IPS DF 6.9 (cell line): ENCODE data around the gene HPCAL1.

Experiments
- DNase-seq: peaks from one replicate; pipeline ENCODE4 v3.0.0-alpha.2; 2013; ENCODE audit warnings: low read depth, low spot score
- H3K27ac ChIP-seq: one replicate; pipeline ENCODE4 v1.5.1; 2013; ENCODE audit warnings: low read length, control low read depth
- H3K27me3 ChIP-seq: 2 replicates; pipeline ENCODE4 v1.6.1; 2013; ENCODE audit warnings: mild to moderate bottlenecking, low read length; ENCODE audit not compliant: control insufficient read depth, insufficient read depth
- H3K36me3 ChIP-seq: 2 replicates; pipeline ENCODE4 v1.6.1; 2013; ENCODE audit warnings: low read length; ENCODE audit not compliant: control insufficient read depth, insufficient read depth
- H3K4me1 ChIP-seq: 2 replicates; pipeline ENCODE4 v1.6.1; 2013; ENCODE audit warnings: low read length; ENCODE audit not compliant: control insufficient read depth, insufficient read depth
- H3K4me3 ChIP-seq: 2 replicates; pipeline ENCODE4 v1.5.1; 2013; ENCODE audit warnings: mild to moderate bottlenecking, low read length
- H3K9me3 ChIP-seq: 2 replicates; pipeline ENCODE4 v1.6.1; 2013; ENCODE audit warnings: low read length, inconsistent platforms; ENCODE audit not compliant: control insufficient read depth, insufficient read depth
- WGBS: extraction: QIAGEN DNeasy Blood & Tissue Kit; methylation state at CpG from one replicate; pipeline ENCODE4 v1.1.7; 2013; ENCODE audit warnings: mixed read lengths, missing lambda C conversion rate; ENCODE audit not compliant: insufficient read length, insufficient coverage; 5-methylcytosine and 5-hydroxymethylcytosine counted together

The HPCAL1 gene

DNA sequence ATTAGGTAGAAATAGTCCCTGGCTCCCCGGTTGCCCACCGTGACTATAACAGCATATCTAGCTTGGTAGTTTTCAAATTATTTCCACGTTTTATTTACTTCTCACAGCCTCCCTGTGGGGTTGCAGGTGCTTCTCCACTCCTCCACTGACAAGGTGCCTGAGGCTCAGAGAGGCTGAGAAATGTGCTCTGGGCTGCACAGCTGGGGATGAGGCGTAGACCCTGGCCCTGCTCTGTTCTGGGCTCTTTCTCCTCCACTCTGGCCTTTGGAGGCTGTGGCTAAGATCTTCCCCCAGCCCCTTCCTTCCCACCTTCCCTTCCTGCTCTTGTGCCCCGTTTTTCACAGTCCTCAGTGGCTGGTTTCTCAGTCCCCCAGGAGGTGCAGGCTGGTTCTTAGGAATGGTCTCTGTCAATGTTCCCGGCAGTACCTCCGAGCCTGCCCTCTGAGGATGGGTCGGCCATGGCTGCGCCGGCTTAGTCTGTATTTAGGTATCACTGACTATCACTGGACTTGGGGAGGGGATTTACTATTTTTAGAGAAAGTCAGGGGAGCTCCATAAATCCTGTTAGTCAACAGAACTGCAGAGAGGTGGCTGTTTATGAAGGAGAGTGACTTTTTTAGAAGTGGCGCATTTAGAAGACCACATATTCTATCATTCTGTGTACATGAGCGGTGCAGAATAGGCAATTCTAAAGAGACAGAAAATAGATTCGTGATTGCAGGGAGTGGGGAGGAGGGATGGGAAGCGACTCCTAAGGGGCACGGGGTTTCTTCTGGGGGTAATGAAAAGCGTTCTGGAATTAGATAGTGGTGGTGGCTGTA is 35.0 kb downstream of the HPCAL1 start:
- DNase-seq: no peak
- WGBS: no CpG with 5 or more reads among the region's 16 CpGs
- H3K4me3 ChIP-seq: no peak overlapping the region
- H3K27me3 ChIP-seq: no peaks in the 10 kb centered on the region
- no peak overlapping the region for H3K27ac ChIP-seq
- peaks cover under 1% of the 10 kb centered on the region; the same call in 1 of the 2 replicates for H3K4me1 ChIP-seq
- H3K36me3 ChIP-seq: no peaks in the 10 kb centered on the region
- H3K9me3 ChIP-seq: no peaks in the 10 kb centered on the region

DNA sequence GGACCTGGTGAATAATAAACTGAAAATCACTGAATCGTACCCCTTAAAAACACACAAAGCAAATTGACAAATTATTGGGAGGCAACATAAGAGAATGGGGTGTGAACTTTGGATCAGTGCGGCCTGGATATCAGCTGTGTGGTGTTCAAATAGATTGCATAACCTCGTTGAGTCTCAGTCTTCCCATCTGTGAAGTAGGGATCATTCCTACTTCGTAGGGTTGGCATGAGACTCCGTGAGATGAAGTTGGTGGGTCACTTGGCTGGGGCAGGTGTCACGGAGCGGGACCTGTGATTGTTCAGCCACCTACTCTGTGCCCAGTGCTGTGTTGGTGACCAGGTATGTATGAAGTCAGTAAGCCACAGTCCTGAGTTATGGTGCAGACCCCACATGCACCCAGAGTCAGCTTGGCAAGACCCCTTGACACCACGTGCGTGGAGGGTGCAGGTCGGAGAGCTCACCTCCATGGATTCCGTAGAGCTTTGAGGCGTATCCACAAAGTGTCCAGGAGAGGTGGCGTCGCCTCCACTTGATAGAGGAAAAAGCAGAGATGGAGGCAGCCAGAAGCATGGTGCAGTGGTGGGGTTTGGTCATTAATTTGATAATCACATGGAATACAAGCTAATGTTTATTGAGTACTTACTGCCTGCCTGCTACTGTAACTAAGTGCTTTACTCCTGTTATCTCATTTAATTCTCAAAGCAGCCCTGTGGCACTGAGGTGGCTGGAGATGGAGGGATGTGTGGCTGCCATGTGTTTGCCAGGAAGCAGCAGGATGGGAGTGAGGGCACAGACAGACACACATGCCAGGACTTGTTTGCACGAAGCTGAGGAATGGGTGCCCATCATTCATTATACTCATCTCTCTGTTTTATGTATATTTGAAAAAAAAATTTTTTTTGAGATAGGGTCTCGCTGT is 35.8 kb downstream of the HPCAL1 start:
- Histone ChIP-seq H3K27me3 (no peaks in the 10 kb centered on the region), H3K4me3 (no peak overlapping the region), H3K9me3 (no peaks in the 10 kb centered on the region), H3K36me3 (no peaks in the 10 kb centered on the region), H3K4me1 (no peaks in the 10 kb centered on the region), H3K27ac (no peak overlapping the region)
- WGBS: no CpG with 5 or more reads among the region's 16 CpGs
- no peak for DNase-seq

DNA sequence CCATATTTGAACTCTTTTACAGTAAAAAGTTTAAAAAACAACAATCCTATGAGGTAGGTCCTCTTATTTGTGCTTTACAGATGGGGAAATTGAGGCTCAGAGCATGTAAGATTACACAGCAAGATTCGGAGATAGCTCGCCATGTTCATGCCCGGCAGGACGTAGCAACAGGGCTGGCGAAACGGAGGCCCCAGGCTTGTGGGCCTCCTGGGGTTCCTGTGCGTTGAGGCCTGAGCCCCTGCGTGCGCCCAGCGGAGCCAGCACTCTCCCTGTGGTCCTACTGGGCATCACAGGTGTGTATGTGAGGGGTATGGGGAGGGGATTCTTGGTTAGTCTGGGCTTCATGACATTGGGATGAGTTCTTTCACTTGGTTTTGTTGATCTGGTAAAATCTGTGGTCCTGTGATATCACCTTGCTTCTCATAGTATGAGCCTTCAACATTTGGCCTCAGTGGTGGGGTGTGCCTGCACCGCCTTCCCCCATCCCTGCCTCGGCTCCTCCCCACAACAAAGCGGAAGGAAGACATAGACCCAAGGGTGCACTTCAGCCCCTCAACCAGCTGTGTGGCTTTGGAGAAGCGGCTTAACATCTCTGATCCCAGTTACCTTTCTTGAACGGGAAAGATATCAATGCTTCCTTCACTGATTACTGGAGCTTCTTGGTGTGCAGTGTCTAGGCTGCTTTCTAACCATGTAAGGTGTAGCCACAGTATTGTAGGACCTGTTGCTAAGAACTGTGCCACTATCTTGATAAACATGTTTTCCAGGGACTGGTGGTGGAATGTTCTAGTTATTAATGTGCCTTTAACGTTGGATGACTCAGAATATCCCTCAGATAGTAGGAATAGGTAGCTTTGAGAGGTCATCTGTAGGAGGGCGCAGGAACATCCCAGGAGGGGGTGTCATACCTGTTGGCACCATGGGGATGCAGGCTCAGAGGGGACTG is 37.2 kb downstream of the HPCAL1 start:
- H3K27ac ChIP-seq: no peak overlapping the region
- H3K4me3 ChIP-seq: no peak overlapping the region
- H3K27me3 ChIP-seq: no peaks in the 10 kb centered on the region
- DNase-seq: no peak
- no peaks in the 10 kb centered on the region for H3K36me3 ChIP-seq
- H3K4me1 ChIP-seq: no peaks in the 10 kb centered on the region
- no peaks in the 10 kb centered on the region for H3K9me3 ChIP-seq
- no CpG with 5 or more reads among the region's 17 CpGs for WGBS

DNA sequence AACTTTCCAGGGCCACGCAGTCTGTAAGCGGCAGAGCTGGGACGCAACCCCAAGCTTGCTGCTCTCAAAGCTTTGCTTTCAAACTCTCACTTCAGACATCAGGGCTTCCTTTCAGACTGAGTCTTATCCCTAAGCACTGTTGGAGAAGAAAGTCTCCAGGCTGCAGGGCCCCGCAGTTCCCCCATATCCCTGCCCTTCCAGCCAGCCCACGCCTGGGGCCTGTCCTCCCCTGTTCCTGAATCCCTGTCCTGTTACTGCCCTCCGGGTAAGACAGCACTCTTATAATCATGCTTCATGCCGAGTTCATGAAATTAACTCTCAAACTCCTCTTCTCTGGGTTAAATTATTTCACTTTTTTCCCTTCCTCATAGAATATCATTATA is 37.9 kb downstream of the HPCAL1 start:
- DNase-seq: no peak
- Histone ChIP-seq H3K27me3 (no peaks in the 10 kb centered on the region), H3K9me3 (no peaks in the 10 kb centered on the region), H3K4me3 (no peak overlapping the region), H3K4me1 (no peaks in the 10 kb centered on the region), H3K27ac (no peak overlapping the region), H3K36me3 (no peaks in the 10 kb centered on the region)
- WGBS: no CpG with 5 or more reads among the region's 7 CpGs

DNA sequence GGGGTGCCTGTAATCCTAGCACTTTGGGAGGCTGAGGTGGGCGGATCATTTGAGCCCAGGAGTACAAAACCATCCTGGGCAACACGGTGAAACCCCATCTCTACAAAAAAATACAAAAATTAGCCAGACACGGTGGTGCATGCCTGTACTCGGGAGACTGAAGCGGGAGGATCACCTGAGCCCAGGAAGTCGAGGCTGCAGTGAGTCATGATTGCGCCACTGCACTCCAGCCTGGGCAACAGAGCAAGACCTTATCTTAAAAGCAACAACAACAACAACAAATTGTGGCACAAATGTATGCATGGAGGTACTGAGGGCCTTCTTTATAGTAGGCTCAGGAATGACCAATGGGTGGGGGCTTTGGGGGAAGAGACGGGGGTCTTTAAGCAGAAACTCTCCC is 38.5 kb downstream of the HPCAL1 start:
- Histone ChIP-seq H3K36me3 (no peaks in the 10 kb centered on the region), H3K27me3 (no peaks in the 10 kb centered on the region), H3K9me3 (no peaks in the 10 kb centered on the region), H3K4me1 (no peaks in the 10 kb centered on the region), H3K4me3 (no peak overlapping the region), H3K27ac (no peak overlapping the region)
- WGBS: no CpG with 5 or more reads among the region's 8 CpGs
- DNase-seq: no peak

DNA sequence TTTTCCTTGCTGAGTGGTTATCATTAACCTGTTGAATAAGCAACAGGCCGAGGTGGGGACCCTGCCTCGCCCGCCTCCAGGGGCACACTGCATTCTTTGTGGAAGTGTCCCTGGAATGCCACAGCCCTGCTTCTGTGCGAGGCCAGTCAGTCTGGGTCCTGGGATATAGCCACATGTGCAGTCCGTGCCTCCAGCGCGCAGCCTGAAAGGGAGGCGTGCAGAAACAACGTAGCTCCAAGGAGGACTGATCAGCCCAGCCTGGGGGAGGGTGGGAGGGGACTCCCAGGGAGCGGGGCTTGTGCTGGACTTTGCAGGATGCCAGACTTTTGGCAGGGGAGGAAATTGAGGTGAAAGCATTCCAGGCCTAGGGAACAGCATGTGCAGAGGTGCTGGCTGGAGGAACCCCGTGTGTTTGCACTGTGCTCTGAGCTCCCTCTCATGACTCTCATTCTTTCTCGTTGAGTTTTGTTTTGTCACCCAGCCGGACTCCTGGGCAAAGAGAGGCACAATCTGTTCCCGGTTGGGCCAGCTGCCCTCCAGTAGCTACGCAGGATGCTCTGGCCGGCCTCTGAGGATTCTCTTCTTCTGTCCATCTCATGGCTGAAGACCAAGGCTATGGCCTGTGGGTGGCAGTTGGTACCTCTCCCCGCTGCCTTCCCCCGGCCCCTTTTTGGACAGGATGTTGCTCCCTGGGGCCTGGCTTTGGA is 39.7 kb downstream of the HPCAL1 start:
- H3K4me3 ChIP-seq: no peak overlapping the region
- H3K27ac ChIP-seq: no peak overlapping the region
- no peak for DNase-seq
- no peaks in the 10 kb centered on the region for H3K36me3 ChIP-seq
- H3K4me1 ChIP-seq: no peaks in the 10 kb centered on the region
- H3K9me3 ChIP-seq: no peaks in the 10 kb centered on the region
- H3K27me3 ChIP-seq: no peaks in the 10 kb centered on the region
- WGBS: no CpG with 5 or more reads among the region's 18 CpGs

GRCh38 chr2:10343191-10343590 is 40.5 kb downstream of the HPCAL1 start:
- WGBS: no CpG with 5 or more reads among the region's 3 CpGs
- no peaks in the 10 kb centered on the region for H3K9me3 ChIP-seq
- H3K4me1 ChIP-seq: no peaks in the 10 kb centered on the region
- no peaks in the 10 kb centered on the region for H3K27me3 ChIP-seq
- H3K27ac ChIP-seq: no peak overlapping the region
- no peak overlapping the region for H3K4me3 ChIP-seq
- DNase-seq: no peak
- no peaks in the 10 kb centered on the region for H3K36me3 ChIP-seq

GRCh38 chr2:10343658-10344057 is 41.0 kb downstream of the HPCAL1 start:
- no peak for DNase-seq
- H3K36me3 ChIP-seq: no peaks in the 10 kb centered on the region
- no peaks in the 10 kb centered on the region for H3K9me3 ChIP-seq
- H3K27ac ChIP-seq: no peak overlapping the region
- no CpG with 5 or more reads among the region's 8 CpGs for WGBS
- H3K4me1 ChIP-seq: no peaks in the 10 kb centered on the region
- H3K4me3 ChIP-seq: no peak overlapping the region
- H3K27me3 ChIP-seq: no peaks in the 10 kb centered on the region

DNA sequence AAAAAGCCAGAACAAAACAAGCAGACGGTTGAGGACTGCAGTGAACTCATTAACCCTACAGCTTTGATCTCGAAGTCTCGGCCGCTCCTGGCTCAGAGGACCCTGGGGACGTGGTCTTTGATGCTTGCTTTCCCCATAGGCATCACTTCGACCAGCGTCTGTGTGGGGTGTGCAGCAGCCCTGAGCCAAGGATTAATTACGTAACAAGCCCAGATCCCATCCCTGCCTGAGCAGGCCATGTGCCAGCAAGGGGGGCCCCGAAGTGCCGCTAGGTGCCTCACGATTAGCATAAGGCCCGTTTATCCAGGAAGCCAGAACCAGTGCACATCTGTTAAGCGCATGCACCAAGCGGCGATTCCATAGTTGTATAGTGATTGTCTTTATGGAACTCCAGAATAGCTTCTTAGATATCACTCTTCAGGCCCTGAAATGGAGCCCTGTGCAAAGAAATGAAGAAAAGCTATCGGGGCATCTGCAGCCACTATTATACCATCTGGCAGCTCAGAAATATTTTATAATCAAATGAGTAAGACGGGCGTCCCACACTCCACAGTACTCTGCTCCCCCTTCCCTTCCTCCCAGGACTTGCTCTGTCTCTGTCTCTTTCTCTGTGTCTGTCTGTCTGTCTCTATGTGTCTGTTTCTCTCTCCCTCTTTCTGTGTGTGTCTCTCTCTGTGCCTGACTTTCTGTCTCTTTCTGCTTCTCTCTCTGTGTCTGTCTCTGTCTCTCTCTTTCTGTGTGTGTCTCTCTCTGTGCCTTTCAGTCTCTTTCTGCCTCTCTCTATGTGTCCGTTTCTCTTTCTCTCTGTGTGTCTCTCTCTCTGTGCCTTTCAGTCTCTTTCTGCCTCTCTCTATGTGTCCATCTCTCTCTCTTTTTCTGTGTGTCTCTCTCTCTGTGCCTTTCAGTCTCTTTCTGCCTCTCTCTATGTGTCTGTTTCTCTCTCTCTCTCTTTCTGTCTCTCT is 41.7 kb downstream of the HPCAL1 start:
- Histone ChIP-seq H3K27ac (no peak overlapping the region), H3K27me3 (no peaks in the 10 kb centered on the region), H3K9me3 (no peaks in the 10 kb centered on the region), H3K4me1 (no peaks in the 10 kb centered on the region), H3K4me3 (no peak overlapping the region), H3K36me3 (no peaks in the 10 kb centered on the region)
- DNase-seq: no peak
- WGBS: no CpG with 5 or more reads among the region's 19 CpGs
